Measurements from ENCODE around the gene PARVA. TPM values are rescaled to one million over a fixed set of nuclear protein-coding genes. Genes with fewer than 3 reads are reported as not detected.

PARVA gene
- polyA plus RNA-seq, 1 donor, result 100 TPM

DNA sequence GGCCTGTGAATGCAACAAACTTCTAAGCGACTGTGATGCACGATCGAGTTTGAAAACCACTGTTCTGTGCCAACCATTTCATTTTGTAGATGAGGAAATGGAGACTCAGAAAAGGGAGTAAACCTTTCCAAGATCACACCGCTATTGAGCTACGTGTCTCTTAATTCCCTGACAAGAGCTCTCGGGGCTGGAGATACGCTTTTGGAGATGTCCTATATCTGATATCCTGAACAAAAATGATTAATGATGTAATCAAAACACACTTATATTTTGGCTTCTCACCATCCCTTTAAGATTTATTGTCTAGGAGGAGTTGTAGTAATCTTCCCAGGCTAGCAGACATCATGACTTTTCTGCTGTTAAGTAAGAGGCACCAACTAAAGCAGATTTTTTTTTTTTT is 1.7 kb upstream of the PARVA start:
- DNase-seq, result no peak

DNA sequence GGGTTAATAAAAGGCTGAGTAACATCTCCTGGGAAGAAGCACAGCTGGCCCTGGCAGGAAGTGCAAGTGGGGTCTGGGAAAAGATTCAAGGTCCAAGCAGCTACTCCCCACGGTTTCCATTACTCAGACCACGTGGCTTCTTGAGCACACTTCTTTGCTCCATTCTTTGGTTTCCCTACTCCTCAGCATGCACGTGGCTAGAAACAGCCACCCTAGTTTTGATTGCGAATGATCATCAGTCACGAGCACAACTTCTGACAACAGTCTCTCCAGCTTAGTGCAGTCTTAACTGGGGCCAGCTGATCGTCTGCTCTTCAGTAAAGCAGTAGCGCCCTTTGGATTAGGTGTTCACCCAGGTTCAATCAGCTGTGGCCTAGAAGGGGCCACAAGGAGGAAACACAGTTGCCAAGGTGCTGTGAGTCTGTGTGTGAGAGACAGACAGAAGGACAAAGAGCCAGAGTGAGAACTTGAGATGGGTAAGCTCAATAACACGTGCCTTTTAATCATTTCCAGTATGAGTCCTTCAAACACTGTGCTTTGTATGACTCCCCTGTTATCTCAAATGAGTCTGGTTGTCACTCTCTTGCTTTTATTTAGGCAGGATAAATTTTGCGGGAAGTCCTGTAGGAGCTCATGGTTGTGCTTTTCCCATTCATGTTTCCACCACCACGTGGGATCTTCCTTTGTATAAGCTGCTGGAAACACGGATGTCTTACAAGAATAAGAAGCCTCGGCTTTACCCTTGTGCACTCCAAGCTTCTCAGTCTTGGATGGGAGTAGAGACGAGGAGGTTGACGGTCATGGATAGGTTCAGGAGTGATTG is 901 bp upstream of the PARVA start:
- peak; percentile 50 for DNase-seq

DNA sequence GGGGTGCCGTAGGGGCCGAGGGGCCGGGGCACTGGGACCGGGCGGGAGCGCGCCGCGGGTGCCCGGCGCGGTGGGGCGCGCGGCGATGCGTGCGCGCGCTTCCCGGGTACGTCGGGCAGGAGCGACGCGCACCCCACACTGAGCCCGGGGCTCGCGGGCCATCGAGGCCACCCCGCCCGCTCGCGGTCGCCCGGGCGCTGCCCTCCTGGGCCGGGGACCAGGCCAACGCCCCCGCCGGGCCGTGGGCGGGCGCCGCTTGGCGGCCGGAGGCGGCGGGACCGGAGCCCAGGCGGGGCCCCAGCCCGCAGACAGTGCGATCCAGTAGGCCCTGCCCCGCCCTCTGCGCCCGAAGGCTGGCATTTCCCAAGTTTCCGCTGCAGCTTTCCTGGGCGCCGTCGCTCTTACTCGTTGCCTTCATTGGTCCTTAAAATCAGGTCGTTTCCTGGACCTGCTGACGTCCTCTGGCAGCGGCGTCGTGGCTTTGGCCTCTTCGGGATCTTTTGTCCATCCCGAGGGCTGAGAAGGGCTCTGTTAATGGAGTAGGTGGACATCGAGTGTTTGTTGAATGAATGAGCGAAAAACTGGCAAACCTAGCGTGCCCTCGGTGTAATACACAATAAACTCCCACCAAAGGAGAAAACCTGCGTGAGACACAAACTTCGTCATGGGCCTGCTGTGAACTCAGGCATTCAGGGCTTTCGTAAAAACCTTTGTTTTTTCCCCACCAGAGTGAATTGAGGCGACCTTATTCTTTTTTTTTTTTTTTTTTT is 638 bp downstream of the PARVA start:
- DNase-seq, result peak; percentile 60

DNA sequence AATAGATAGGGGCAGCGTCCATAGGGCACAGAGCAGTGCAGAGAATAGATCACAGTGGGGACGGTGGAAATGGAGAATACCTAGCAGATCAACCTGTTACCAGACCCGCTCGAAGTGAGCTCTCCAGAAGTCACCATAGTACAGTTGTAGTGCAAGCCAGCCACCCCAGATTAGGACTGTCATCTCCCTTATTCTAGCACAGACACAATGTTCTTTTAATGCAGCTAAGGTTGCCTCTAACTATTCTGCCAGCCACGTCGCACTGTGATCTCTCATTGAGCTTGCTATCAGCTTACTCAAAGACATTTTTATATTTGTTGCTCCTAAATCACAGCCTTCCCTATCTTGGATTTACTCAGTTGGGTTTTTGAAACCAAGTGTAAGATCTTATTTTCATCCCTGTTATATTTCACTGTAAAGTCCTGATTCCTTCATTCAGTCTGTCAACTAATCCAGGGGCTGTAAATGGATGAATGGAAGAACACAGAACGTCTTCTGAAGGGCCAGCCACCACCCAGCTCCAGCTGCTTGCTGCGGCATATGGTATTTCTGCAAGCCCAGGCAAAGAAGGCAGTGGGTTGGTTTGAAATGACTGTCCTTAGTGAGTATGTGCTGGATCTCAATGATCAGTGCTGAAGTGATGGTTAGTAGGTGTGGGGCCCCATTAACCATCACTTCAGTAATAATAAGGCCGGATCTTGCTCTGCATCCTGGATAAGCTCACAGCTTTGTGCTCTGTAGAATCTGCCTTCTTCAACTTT is 3.4 kb downstream of the PARVA start:
- no peak for DNase-seq

DNA sequence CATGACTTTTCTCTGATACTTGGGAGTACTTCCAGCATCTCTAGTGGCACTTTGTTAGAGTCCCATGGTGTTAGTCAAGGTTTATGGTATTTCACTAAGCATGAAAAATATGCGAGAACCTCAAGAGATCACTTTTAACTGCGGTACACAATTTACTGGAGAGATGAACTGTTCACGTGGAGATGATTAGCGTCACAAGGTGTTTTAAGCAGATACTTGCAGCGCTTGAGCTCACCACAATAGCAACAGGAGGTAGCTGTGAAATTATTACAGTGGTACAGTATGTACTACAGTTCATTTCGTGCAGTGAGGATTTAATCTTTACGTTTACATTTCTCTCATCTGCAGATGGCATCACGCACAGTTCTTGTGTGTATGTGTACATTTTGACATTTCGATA is 4.5 kb downstream of the PARVA start:
- no peak for DNase-seq

DNA sequence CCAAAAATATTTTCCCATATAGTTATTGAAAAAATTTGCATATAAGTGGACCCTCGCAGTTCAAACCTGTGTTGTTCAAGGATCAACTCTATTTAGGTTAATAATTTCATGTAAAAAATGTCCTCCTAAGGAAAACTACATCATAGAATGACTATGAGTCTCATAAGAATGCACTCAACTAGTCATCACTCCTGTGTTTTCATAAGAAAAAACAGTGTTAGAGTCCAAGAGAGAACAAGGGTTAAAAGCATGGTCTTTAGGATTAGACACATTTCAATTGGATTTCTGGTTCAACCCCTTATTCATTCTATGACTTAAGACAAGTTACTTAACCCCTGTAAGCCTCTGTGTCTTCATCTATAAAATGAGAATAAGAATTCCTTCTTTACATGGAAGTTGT is 5.1 kb downstream of the PARVA start:
- DNase-seq, result no peak

DNA sequence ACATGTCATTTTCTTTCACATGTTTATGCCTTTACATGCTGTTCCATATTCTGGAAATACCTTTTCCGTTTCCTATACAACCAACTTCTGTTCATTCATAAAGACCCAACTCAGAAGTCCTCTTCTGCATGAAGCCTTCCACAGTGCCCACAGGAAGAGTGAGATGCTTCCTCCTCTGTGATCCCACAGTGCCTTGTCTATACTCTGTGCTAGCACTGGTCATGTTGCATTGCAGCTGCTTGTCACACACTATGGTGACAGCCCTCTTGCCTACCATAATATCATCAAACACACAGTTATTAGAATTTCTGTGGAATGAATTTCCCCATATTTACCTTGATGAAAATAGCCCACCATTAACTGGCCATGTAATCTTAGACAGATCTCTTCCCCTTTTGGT is 8.9 kb downstream of the PARVA start:
- DNase-seq, result no peak

DNA sequence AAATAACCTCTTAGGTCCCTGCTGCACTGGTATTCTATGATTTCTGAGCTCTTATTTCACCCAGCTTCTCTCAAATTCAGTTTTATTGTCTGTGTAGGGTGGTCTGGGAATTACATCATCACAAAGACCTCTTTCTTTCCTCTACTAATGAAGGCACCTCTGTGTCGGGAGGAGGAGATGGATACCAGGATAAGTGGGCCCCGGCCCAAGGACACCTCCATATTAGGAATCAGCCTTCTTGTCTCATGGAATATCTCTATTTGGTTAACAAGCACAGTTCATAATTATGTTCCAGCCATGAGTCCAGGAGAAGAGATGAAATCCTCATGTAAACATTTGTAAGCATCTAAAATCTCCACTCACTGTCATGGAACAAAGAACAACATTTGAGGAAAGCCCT is 9.4 kb downstream of the PARVA start:
- no peak for DNase-seq

DNA sequence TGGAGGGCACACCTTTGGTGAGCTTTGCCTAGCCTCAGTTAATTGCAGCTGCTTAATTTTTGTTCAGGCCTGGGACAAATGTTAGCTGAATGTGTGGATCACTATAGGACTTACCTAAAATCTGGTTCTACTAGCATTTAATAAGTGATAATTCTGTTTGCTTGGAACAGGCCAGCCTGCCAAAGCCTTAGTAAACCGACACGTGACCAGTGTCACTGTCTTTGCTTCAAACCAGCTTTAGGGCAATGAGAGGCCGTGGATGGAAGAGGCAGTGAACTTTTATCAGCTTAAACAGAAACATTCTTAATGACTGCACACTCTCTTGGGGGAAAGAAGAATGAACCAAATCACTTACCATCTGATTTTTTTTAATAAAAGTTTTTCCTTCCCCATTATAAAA is 10.8 kb downstream of the PARVA start:
- no peak for DNase-seq

DNA sequence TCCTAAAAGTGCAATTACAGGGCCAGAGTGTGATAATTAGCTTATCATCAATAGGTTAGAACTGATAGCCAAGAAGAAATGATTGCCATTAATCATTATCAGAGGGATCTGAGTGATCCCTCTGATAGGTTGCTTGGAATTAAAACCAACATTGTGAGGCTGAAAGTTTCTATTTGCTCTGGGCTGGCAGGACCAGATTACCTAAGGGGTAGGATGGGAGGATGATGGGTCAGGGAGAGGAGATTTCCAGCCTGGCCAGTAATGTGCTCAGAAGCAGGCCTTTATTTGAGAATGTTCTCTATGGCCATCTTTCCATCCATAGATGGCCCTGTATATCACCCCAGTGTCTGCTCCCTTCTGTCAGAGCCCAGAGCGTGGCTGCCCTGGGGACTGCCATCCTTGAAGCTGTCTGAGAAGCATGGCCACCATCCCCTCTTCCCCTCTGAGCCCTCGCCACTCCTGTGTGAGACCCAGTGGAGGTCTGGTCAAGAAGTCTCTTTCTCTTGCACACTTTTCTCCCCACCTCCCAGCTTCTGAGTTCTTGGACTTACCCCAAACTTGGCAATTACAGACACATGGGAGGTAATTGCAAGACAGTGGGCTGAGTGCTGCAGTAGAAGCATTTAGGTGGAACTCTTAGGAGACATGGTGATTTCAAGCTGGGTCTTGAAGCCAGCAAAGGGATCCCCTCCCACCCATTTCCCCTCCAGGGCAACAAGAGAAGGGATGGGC is 11.7 kb downstream of the PARVA start:
- DNase-seq, result no peak

DNA sequence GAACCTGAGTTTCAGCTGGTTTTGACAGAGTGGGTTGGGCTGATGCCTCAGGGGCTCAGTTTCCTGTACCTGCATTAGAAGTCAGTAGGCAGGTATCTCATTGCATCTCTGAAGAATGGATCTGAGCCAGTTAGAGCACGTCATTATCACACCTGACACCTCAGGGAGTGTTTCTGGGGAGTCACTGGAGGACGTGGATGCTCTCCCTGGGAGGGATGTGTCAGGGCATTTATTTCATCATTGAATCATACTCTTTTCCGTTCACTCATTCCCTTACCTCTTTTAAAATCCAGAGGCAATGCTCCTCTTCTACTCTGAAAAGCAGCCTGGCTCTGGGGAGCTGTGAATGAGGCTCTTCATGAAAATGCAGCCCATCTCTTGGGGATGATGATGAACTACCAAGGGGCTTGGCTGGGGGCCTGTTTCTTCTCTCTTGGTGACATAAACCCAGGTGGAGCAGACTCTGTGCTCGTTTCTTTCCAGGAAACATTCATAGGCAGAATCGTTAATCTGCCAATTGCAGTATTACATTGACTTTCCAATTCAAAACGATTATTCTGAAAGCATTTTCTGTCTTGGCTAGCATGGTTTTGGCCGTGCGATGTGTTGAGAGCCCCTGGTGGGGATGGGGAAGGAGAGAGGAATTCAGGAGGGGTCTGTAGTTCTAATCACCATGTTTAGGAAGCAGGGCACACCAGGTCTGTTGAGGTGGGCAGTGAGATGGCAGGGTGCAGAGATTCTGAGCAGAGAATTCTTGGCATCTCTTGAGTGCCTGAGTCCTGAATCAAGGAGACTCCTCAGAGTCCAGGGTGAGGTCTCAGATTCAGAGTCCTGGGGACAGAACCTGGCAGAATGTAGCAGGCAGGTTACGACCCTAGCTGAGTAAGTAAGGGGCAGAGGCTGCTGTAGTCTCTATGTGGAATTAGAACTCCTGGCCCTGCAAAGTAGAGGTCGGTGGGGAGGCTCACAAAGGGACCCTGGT is 12.6 kb downstream of the PARVA start:
- DNase-seq, result no peak

DNA sequence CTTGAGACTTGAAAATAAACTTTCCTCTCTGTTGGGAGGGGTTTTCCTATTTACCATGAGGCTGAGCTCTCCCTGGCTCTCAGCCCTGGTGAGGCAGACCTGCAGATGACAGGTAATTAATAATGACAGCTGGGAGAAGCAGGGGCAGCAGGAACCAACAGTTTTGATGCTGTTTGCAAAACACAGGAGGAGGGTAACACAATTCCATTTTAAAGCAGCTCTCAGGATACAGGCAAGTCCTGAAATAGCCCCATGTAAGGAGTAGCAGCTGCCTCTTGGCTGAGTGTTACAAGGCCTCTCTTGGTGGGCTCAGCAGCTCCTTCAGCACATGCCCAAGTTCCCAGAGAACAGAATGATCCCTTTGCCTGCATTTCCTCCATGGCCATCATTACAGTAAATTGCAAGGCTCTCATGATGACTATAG is 13.3 kb downstream of the PARVA start:
- no peak for DNase-seq

DNA sequence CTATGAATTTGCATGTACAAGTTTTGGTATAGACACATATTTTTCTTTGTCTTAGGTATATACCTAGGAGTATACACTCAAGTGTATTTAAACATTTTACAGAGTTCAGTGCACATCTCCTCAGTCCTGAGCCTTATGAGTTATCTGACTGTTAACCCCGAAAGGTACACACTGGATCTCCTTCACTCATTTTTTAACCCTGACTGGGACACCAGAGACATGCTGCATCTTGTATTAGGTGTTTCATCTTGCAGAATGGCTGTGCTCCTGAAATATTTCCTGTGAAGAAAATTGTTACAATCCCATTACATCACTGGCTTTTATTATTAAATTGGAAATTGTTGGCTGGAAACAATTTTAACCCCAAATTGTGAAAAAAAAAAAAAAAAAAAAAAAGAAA is 15.3 kb downstream of the PARVA start:
- DNase-seq, result no peak

DNA sequence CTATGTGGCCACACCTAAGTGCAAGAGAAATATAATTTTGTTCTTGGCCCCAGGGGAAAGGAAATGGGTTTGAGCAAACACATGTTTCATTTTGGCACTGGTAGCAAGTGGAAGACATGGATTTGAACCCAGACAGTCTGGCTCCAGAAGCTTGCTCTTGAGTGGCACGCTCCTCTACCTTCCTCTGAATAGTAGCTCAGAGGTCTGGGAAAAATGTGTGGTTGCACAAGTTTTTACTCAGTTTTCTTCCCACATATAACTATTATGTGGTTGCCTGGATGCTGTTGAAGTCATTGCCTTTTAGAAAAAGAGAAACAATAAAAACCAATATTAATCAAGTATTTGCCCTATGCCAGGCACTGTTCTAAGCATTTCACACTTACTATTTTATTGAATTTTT is 16.3 kb downstream of the PARVA start:
- DNase-seq, result no peak

DNA sequence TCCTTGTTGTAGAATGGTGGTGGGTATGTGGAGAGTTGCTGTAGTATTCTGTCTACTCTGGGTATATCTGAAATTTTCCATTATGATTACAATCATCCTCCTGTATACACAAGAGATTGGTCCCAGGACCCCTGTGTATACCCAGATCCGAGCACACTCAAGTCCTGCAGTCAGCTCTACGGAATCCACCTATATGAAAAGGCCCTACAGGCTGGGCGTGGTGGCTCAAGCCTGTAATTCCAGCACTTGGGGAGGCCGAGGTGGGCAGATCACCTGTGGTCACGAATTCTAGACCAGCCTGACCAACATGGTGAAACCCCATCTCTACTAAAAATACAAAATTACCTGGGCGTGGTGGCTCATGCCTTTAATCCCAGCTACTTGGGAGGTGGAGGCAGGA is 17.2 kb downstream of the PARVA start:
- no peak for DNase-seq

DNA sequence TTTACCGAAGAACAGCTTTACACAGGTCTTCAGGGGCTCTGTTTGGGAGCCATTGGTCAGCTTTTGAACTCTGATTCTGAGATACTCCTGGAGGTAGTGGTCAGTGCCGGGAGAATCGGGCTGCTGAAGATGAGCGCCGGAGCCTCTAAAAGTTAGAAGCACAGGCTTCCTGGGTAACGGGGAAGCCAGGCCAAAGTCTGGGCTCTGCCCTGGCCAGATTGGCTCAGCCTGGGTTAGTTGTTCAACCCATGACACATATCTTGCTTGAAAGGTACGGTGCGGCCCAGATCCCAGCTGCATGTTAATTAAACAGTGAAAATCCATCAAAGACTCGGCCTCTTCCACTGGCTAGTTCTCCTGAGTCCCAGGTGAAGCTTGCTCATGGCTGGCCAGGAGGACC is 18.0 kb downstream of the PARVA start:
- DNase-seq, result no peak

DNA sequence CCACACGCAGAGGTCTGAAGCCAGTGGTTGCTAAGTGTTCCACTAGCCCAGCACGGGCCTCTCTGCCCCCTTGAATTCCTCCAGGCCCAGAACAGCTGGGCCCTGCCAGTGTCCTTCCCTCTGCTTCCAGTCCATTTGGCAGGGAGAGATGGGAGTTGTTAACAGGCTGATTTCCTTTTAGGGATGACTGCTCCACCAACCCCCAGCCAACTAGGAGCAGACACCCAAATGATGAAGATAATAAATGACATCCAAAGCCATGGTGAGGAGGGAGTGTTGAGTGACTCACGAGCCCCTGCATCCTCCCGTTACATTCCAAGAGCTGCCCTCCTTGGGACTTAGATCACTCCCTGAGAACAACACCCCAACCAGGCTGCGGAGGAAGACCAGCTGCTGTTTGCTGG is 20.6 kb downstream of the PARVA start:
- peak; percentile 77 for DNase-seq

DNA sequence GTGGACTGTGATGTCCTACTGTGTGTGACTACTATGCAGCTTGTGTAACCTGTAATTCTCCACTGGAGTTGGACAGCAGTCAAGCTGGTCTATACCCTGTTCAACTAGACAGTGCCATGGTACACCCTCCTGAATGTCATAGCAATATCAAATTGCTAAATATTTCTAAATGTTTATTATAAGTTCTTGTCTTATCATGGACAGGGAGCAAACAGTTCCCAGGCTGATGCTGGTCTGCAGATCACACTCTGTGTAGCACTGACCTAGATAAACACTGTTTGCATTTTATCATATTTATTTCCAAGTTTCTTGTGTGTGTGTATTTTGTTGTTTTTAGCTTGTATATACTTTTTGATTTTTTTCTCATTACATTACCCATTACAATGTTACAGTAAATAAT is 22.0 kb downstream of the PARVA start:
- DNase-seq, result no peak

DNA sequence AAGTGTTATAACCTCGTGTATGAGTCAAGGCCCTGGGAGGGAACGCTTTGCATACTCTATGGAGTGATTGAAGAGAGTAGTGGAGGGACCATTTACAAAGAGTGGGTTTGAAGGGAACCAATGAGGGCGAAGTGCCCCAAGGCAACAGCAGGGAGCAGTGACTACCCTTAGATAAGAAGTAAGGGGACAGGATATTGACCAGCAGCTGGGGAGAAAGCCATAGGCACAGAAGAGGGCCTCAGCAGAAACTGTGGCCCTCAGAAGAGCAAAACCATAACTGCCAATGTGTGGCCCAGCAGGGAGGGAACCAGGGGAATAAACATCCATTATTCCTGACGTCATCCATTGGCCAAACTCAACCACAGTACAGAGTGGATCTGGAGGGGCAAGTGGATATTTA is 24.7 kb downstream of the PARVA start:
- no peak for DNase-seq

DNA sequence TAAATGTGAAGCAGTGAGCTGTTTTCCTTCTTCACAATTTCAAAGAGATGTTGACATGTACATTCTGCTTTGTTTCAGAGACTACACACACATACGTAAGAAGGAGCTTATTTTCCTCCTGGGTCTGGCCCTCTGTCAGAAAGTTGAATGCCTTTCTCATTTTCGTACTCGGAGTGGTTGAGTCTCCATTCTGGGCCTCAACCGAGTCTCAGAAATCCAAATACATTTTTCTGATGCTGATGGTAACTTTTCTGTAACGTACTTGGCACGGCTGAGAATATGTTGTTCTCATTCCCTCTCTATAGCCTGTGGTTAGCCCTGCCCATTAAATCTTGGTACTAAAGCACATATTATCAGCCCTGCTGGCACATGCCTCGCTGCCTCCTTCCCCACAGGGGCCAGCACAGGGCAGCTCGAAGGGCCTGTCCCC is 25.3 kb downstream of the PARVA start:
- no peak for DNase-seq
